Central memory CD8-positive, alpha-beta T cell (primary cell): ENCODE data around the gene LIX1L.

ENCODE experiments used
- ATAC-seq: fragments of 150-1000 bp; cut with Tn5 transposase; replicated peaks from 2 replicates; pipeline ENCODE4 v1.10.0; 2022; ENCODE audit warnings: mild to moderate bottlenecking, moderate FRiP score, moderate number of reproducible peaks; ENCODE audit not compliant: poor library complexity, severe bottlenecking; ENCODE audit errors: extremely low read depth
- DNase-seq, 2 donors: peaks; one replicate each; pipeline ENCODE4 v3.0.0; 2021; ENCODE audit warnings: low spot score in 2 of 2
- H3K27ac Mint-ChIP-seq: one replicate; pipeline ENCODE4 v1.8.0; 2022; ENCODE audit warnings: low read depth, mild to moderate bottlenecking, moderate library complexity, mixed read lengths
- H3K27me3 Mint-ChIP-seq: one replicate; pipeline ENCODE4 v1.8.0; 2022; ENCODE audit warnings: mixed read lengths
- H3K36me3 Mint-ChIP-seq: one replicate; pipeline ENCODE4 v1.8.0; 2022; ENCODE audit warnings: mild to moderate bottlenecking, moderate library complexity, mixed read lengths; ENCODE audit not compliant: insufficient read depth
- H3K4me1 Mint-ChIP-seq: one replicate; pipeline ENCODE4 v1.8.0; 2022; ENCODE audit warnings: mixed read lengths
- H3K4me3 Mint-ChIP-seq: one replicate; pipeline ENCODE4 v1.8.0; 2022; ENCODE audit warnings: mild to moderate bottlenecking, moderate library complexity, mixed read lengths
- H3K9me3 Mint-ChIP-seq: one replicate; pipeline ENCODE4 v1.8.0; 2022; ENCODE audit warnings: mixed read lengths

The LIX1L gene

DNA sequence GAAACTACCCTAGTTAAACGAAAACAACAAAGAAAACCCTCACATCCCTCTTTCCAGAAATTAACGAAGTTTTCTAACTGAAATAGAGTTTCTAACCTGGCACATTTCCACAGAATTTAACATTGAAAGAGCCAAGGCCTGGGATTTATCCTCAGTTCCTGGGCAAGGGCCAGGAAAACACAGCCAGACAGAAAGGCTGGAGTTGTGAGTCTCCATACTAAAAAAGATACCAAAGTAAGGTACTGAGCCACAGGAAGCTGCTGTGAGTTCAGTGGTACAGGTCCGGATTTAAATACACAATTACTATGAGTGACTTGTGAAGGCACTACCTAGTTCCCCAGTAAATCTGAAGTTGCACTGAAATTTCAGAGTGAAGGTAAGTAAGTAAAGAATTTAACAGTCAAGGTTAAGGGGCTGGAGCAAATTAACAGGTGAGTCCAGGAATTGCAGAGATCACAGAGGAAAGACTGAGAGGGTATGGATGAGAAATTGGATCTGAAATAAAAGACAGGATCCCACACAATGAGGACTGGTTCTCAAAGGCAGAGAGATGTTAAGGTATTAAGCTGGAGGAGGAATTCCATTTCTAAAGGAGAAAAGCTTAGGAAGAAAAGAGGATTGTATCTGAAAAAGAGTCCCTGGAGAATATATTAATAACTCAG lies 905 bp downstream of the LIX1L start:
- H3K4me3 Mint-ChIP-seq: peak overlapping the region; percentile 91
- no peaks in the 10 kb centered on the region for H3K9me3 Mint-ChIP-seq
- H3K27ac Mint-ChIP-seq: peak overlapping the region; percentile 89
- H3K27me3 Mint-ChIP-seq: no peaks in the 10 kb centered on the region
- H3K4me1 Mint-ChIP-seq: peaks cover 77% of the 10 kb centered on the region
- DNase-seq (no peak), ATAC-seq (no peak)
- peaks cover 12% of the 10 kb centered on the region for H3K36me3 Mint-ChIP-seq

- H3K4me1 Mint-ChIP-seq: peaks cover 77% of the 10 kb centered on the region
- peak overlapping the region; percentile 91 for H3K4me3 Mint-ChIP-seq
- no peaks in the 10 kb centered on the region for H3K9me3 Mint-ChIP-seq
- peak overlapping the region; percentile 89 for H3K27ac Mint-ChIP-seq
- peaks cover 15% of the 10 kb centered on the region for H3K36me3 Mint-ChIP-seq
- no peaks in the 10 kb centered on the region for H3K27me3 Mint-ChIP-seq
- DNase-seq: no peak
- no peak for ATAC-seq
These were observed 1.5 kb downstream of the LIX1L start for GRCh38 chr1:145956361-145956760.

GRCh38 chr1:145955436-145955835 lies 2.4 kb downstream of the LIX1L start:
- no peak for DNase-seq
- no peak for ATAC-seq
- Mint-ChIP-seq H3K27ac (no peak overlapping the region), H3K4me1 (peaks cover 80% of the 10 kb centered on the region), H3K4me3 (peak overlapping the region; percentile 91), H3K9me3 (no peaks in the 10 kb centered on the region), H3K27me3 (no peaks in the 10 kb centered on the region), H3K36me3 (peaks cover 15% of the 10 kb centered on the region)

DNA sequence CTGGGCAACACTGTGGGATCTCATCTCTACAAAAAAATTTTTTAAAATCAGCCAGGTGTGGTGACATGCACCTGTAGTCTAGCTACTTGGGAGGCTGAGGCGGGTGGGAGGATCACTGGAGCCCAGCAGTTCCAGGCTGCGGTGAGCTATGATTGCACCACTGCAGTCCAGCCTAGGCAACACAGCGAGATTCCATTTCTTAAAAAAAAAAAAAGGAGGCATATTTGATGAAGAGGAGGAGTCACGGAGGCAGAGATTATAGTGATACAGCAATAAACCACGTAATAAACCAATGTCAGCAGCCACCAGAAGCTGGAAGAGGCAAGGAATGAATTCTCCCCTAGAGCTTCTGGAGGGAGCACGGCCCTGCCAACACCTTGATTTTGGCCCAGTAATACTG lies 4.0 kb downstream of the LIX1L start:
- ATAC-seq (no peak), DNase-seq (no peak)
- Mint-ChIP-seq H3K27ac (no peak overlapping the region), H3K4me3 (peak overlapping the region; percentile 40), H3K9me3 (no peaks in the 10 kb centered on the region), H3K27me3 (no peaks in the 10 kb centered on the region), H3K36me3 (peaks cover 19% of the 10 kb centered on the region), H3K4me1 (peaks cover 82% of the 10 kb centered on the region)

GRCh38 chr1:145952903-145953302 lies 4.9 kb downstream of the LIX1L start:
- Mint-ChIP-seq H3K9me3 (no peaks in the 10 kb centered on the region), H3K27me3 (no peaks in the 10 kb centered on the region), H3K27ac (peak overlapping the region; percentile 16), H3K4me1 (peaks cover 73% of the 10 kb centered on the region), H3K4me3 (no peak overlapping the region), H3K36me3 (peaks cover 19% of the 10 kb centered on the region)
- no peak for ATAC-seq
- no peak for DNase-seq

DNA sequence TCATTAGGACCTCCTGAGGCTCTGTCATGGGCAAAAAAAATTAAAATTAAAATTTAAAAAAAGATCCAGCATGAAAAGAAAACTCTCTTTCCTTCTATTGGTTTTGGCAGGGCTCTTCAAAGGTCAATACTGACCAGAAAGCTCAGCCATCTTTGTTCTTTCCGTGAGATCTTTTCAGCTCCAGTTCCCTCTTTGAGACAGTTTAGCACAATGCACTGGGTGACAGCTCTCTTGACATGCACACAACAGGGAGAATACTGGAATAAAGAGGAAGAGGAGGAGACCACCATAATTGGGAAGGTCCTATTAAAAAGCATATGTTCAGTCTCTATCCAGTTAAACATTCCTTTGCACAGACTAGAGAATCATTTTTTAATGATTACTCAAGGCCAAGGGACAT lies 6.3 kb downstream of the LIX1L start:
- Mint-ChIP-seq H3K27ac (peak overlapping the region; percentile 17), H3K27me3 (no peaks in the 10 kb centered on the region), H3K4me3 (no peak overlapping the region), H3K4me1 (peaks cover 63% of the 10 kb centered on the region), H3K9me3 (no peaks in the 10 kb centered on the region), H3K36me3 (peaks cover 15% of the 10 kb centered on the region)
- DNase-seq (no peak), ATAC-seq (no peak)

DNA sequence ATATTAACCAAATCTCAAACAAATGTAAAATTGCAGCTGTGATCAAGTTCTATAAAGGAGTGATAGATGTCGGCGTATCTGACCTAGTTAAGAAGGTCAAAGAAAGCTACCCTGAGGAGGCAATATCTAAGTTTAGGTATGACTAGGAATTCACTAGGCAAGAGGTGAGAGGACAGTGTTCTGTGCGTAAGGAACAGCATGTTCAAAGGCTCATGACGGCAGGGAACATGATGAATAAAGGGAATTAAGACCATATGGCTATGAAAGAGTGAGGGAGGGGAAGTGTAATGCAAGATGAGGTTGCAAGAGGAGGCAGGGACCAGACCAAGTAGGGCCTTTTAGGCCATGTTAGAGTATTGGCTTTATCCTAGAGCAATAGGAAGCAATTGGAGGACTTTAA lies 8.6 kb downstream of the LIX1L start:
- ATAC-seq (no peak), DNase-seq (no peak)
- Mint-ChIP-seq H3K4me3 (no peak overlapping the region), H3K27me3 (no peaks in the 10 kb centered on the region), H3K4me1 (peaks cover 41% of the 10 kb centered on the region), H3K9me3 (no peaks in the 10 kb centered on the region), H3K27ac (peak overlapping the region; percentile 2), H3K36me3 (peaks cover 31% of the 10 kb centered on the region)

- Mint-ChIP-seq H3K36me3 (peaks cover 40% of the 10 kb centered on the region), H3K9me3 (no peaks in the 10 kb centered on the region), H3K4me1 (peaks cover 31% of the 10 kb centered on the region), H3K27me3 (no peaks in the 10 kb centered on the region), H3K27ac (peak overlapping the region; percentile 46), H3K4me3 (no peak overlapping the region)
- ATAC-seq (no peak), DNase-seq (no peak)
These were observed 10.3 kb downstream of the LIX1L start for GRCh38 chr1:145947551-145947950.

DNA sequence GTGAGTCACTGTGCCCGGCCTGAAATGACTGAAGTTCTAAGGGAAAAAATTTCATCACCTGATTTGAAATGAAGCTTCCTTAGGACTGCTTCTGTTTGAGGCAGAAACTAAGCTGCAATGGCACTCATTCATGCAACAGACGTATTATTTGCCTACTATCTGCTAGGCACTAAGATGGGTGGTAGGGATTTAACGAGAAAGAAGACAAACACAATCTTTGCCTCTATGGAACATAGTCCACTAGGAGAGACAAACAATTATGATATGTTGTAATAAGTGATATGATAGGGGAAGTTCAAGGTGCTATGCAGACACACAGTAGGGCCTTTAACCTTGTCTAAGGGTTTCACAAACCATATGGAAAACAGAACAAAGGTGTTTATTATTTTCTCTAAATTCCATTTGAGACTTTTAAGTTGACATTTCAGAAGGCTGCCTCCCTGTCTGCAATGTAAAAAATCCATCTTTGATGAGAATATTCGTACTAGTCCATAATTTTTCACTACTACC lies 11.3 kb downstream of the LIX1L start:
- ATAC-seq (no peak), DNase-seq (no peak)
- Mint-ChIP-seq H3K4me1 (peaks cover 22% of the 10 kb centered on the region), H3K4me3 (no peak overlapping the region), H3K27me3 (no peaks in the 10 kb centered on the region), H3K9me3 (no peaks in the 10 kb centered on the region), H3K27ac (no peak overlapping the region), H3K36me3 (peaks cover 47% of the 10 kb centered on the region)

GRCh38 chr1:145944532-145944931 lies 13.3 kb downstream of the LIX1L start:
- no peaks in the 10 kb centered on the region for H3K27me3 Mint-ChIP-seq
- peak overlapping the region; percentile 59 for H3K27ac Mint-ChIP-seq
- H3K9me3 Mint-ChIP-seq: no peaks in the 10 kb centered on the region
- H3K4me3 Mint-ChIP-seq: no peak overlapping the region
- peaks cover 56% of the 10 kb centered on the region for H3K36me3 Mint-ChIP-seq
- H3K4me1 Mint-ChIP-seq: peaks cover 6% of the 10 kb centered on the region
- DNase-seq (no peak), ATAC-seq (no peak)

GRCh38 chr1:145942871-145943270 lies 14.9 kb downstream of the LIX1L start:
- DNase-seq (no peak), ATAC-seq (no peak)
- Mint-ChIP-seq H3K4me3 (no peak overlapping the region), H3K27me3 (no peaks in the 10 kb centered on the region), H3K4me1 (no peaks in the 10 kb centered on the region), H3K36me3 (peaks cover 65% of the 10 kb centered on the region), H3K9me3 (no peaks in the 10 kb centered on the region), H3K27ac (peak overlapping the region; percentile 53)

DNA sequence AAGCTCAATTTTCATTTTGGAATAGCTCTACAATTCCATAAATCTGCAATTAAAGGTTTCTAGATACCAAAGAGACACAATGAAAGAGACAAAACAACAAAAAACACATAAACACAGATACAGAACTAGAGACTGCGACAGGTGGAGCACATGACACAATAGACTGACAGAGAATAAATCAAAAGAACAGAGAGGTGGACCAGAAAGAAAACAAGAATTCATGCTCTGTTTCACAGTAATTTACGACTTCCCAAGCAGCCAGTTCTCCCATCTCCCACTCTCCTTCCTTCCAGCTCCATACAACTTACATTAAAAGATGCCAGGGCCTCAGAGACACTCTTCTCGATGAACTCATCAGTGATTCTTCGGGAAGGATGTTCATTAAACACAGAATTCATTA lies 15.4 kb downstream of the LIX1L start:
- Mint-ChIP-seq H3K27ac (no peak overlapping the region), H3K4me3 (no peak overlapping the region), H3K9me3 (no peaks in the 10 kb centered on the region), H3K36me3 (peaks cover 68% of the 10 kb centered on the region), H3K27me3 (no peaks in the 10 kb centered on the region), H3K4me1 (no peaks in the 10 kb centered on the region)
- no peak for ATAC-seq
- DNase-seq: no peak

GRCh38 chr1:145937436-145937835 lies 20.4 kb downstream of the LIX1L start:
- H3K27ac Mint-ChIP-seq: no peak overlapping the region

More at GRCh38 chr1:145937436-145937835, 20.4 kb downstream of the LIX1L start:
- H3K4me1 Mint-ChIP-seq: peaks cover 16% of the 10 kb centered on the region
- H3K9me3 Mint-ChIP-seq: no peaks in the 10 kb centered on the region
- DNase-seq (no peak), ATAC-seq (no peak)
- H3K4me3 Mint-ChIP-seq: no peak overlapping the region
- H3K27me3 Mint-ChIP-seq: no peaks in the 10 kb centered on the region
- peaks cover 65% of the 10 kb centered on the region for H3K36me3 Mint-ChIP-seq
